ENCODE data around the gene CRB2.

The CRB2 gene

GRCh38 chr9:123349033-123349432 lies 7.0 kb upstream of the CRB2 start:
- no peak for DNase-seq

- peak; percentile 74 for DNase-seq
Observed at GRCh38 chr9:123349691-123350480, 6.1 kb upstream of the CRB2 start.

GRCh38 chr9:123350590-123351310 lies 5.2 kb upstream of the CRB2 start:
- no peak for DNase-seq

- no peak for DNase-seq
Observed at GRCh38 chr9:123353041-123353440, 3.0 kb upstream of the CRB2 start.

GRCh38 chr9:123353984-123354591 lies 1.9 kb upstream of the CRB2 start:
- peak; percentile 43 for DNase-seq

- DNase-seq, result no peak
Observed at GRCh38 chr9:123354806-123355508, 1.0 kb upstream of the CRB2 start.

GRCh38 chr9:123356851-123357742 lies 1.1 kb downstream of the CRB2 start:
- no peak for DNase-seq

- no peak for DNase-seq
Observed at GRCh38 chr9:123357743-123358059, 1.7 kb downstream of the CRB2 start.

GRCh38 chr9:123358181-123358905 lies 2.3 kb downstream of the CRB2 start:
- DNase-seq, result no peak

- DNase-seq, result no peak
Observed at GRCh38 chr9:123359106-123359505, 3.1 kb downstream of the CRB2 start.

GRCh38 chr9:123359546-123359945 lies 3.5 kb downstream of the CRB2 start:
- no peak for DNase-seq

GRCh38 chr9:123360161-123361085 lies 4.4 kb downstream of the CRB2 start:
- peak; percentile 25 for DNase-seq

- no peak for DNase-seq
Observed at GRCh38 chr9:123361086-123361730, 5.2 kb downstream of the CRB2 start.

GRCh38 chr9:123361731-123362510 lies 5.9 kb downstream of the CRB2 start:
- DNase-seq, result no peak

- no peak for DNase-seq
Observed at GRCh38 chr9:123362856-123363255, 6.9 kb downstream of the CRB2 start.

- DNase-seq, result no peak
Observed at GRCh38 chr9:123364241-123364824, 8.3 kb downstream of the CRB2 start.

GRCh38 chr9:123365287-123365880 lies 9.4 kb downstream of the CRB2 start:
- DNase-seq, result no peak

- no peak for DNase-seq
Observed at GRCh38 chr9:123365881-123366528, 10.0 kb downstream of the CRB2 start.
